Mucosa of descending colon (tissue), 3 donors: ENCODE results near the gene C1orf115. TPM values are rescaled to one million over a fixed set of nuclear protein-coding genes. Genes with fewer than 3 reads are reported as not detected.

Source experiments
- ATAC-seq: fragments of 200-7000 bp; cut with Tn5 transposase; one replicate; pipeline ENCODE4 v1.9.1; 2020; ENCODE audit warnings: mild to moderate bottlenecking, moderate library complexity
- DNase-seq, 3 donors: peaks; one replicate each; pipeline ENCODE4 v3.0.0-alpha.2; 2020
- H3K36me3 ChIP-seq: fragments of 200-600 bp; one replicate; pipeline ENCODE4 v1.8.0; 2021; ENCODE audit warnings: low read depth, mild to moderate bottlenecking
- H3K4me1 ChIP-seq: fragments of 200-600 bp; one replicate; pipeline ENCODE4 v1.8.0; 2021; ENCODE audit warnings: low read depth, mild to moderate bottlenecking
- H3K4me3 ChIP-seq: fragments of 200-600 bp; one replicate; pipeline ENCODE4 v1.8.0; 2021; ENCODE audit warnings: mild to moderate bottlenecking
- H3K9me3 ChIP-seq: fragments of 200-600 bp; one replicate; pipeline ENCODE4 v1.8.0; 2021; ENCODE audit warnings: mild to moderate bottlenecking
- intact Hi-C, 2 donors: fragments of 100-400 bp; cut with DNase I in 1 of 2; cut with micrococcal nuclease in 1 of 2; formaldehyde crosslinking; loops; one replicate each; pipeline versions ENCODE4 v1.11.0 to v1.11.1; 2022; cut with DNase I, micrococcal nuclease
- total RNA-seq, 3 donors: library from RNA; stranded (reverse); fragmentation: NEBNext Ultra II Directional in 2 of 3; extraction: Animal tissue kit (Norgen Biotek cat#: 25700) in 2 of 3; gene quantifications; one replicate each; pipeline versions ENCODE4 v1.2.1 to v1.2.4, GENCODE V29; 2021 to 2023
- TF ChIP-seq, protein P1 (sequence below): fragments of 200-600 bp; IDR thresholded peaks from one replicate; pipeline ENCODE4 v1.8.0; 2022; ENCODE audit warnings: antibody characterized with exemption, mild to moderate bottlenecking
- donor health status: DM: no; HTN: no; CAD: no; lungs with moderate emphysema.
- donor health status: DM: no; HTN: no; CAD: no.
- donor health status: DM: no; HTN: yes; CAD: no.

The C1orf115 gene
- total RNA-seq, 3 donors from 2014 or later: 53.2 to 108 (median 85.2) TPM

DNA sequence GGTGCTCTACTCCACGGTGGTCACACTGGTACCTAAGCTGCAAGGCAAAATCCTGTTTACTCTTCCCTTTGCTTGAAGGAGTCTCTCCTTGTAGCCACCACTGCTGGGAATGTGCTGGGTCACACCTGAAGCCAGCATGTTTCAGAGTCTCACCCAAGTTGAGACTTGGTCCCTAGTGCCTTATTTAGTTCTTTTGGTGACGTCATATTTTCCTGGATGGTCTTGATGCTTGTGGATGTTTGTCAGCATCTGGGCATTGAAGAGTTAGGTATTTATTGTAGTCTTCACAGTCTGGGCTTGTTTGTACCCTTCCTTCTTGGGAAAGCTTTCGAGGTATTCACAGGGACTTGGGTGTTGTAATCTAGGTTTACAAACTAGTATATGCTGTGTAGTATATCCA, 52.4 kb downstream of the C1orf115 start:
- no peaks in the 10 kb centered on the region for H3K9me3 ChIP-seq
- ATAC-seq: no peak
- intact Hi-C loops: no loop called here

DNA sequence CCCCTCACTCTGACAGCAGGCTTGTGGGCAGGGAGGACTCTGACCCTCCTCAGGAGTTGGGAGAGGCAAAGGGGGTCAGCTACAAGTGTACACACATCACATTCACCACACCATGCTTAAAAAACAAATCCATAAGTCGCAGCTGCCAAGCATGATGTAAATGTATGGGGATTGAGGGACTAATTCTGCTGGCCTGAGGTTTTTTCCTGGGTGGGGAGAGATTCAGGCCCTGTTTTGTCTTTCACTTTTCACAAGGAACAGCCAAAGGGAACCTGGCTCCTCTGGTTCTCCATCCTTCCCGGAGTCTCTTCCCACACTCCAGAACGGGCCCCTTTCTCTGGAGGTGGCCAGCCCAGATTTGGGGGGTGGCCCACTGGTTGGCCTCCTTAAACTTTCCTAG, 56.7 kb downstream of the C1orf115 start:
- ATAC-seq (no peak), DNase-seq (no peak)
- Histone ChIP-seq H3K36me3 (no peaks in the 10 kb centered on the region), H3K4me3 (no peak overlapping the region), H3K9me3 (no peaks in the 10 kb centered on the region), H3K4me1 (peaks cover 23% of the 10 kb centered on the region)
- TF ChIP-seq, protein P1, sequence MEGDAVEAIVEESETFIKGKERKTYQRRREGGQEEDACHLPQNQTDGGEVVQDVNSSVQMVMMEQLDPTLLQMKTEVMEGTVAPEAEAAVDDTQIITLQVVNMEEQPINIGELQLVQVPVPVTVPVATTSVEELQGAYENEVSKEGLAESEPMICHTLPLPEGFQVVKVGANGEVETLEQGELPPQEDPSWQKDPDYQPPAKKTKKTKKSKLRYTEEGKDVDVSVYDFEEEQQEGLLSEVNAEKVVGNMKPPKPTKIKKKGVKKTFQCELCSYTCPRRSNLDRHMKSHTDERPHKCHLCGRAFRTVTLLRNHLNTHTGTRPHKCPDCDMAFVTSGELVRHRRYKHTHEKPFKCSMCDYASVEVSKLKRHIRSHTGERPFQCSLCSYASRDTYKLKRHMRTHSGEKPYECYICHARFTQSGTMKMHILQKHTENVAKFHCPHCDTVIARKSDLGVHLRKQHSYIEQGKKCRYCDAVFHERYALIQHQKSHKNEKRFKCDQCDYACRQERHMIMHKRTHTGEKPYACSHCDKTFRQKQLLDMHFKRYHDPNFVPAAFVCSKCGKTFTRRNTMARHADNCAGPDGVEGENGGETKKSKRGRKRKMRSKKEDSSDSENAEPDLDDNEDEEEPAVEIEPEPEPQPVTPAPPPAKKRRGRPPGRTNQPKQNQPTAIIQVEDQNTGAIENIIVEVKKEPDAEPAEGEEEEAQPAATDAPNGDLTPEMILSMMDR: no peak
- intact Hi-C loops: no loop called here

More for the DNA sequence above, 52.4 kb downstream of the C1orf115 start:
- no peaks in the 10 kb centered on the region for H3K36me3 ChIP-seq
- H3K4me1 ChIP-seq: no peaks in the 10 kb centered on the region
- TF ChIP-seq, protein P1: no peak
- no peak overlapping the region for H3K4me3 ChIP-seq
- no peak for DNase-seq

DNA sequence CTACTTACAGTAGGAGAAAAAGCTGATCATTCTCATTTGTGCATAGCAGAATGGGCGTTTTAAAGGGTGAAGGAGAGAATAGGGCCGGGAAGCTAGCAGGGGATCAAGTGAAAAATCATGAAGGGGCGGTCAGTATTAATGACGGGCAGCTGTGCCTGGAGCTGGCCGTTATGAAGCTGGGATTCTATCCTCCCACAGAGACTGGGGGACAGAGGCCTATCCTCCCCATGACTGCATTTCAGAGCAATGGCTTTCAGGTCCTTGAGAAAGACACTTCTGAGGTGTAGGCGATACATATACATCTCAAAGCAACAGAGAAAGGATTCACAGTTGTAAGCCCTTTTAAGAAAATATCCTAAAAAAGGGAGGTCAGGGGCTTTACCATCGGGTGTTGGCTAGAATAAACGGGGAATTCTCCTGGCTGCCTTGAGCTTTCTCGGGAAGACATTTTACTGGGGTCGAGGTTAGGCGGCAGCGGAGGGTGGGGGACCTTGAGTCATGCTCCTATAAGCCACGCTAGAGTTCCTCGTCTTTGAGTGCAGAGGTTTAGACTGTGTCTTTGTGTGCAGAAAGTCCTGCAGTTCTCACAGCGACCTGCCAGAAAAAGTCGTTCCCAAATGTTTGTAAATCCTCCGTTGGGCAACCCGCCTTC, 57.4 kb downstream of the C1orf115 start:
- H3K4me3 ChIP-seq: peak overlapping the region; percentile 52
- intact Hi-C loops: no loop called here
- DNase-seq (no peak), ATAC-seq (peak; percentile 34)
- TF ChIP-seq, protein P1: no peak
- H3K4me1 ChIP-seq: peaks cover 24% of the 10 kb centered on the region
- H3K36me3 ChIP-seq: no peaks in the 10 kb centered on the region
- H3K9me3 ChIP-seq: no peaks in the 10 kb centered on the region

DNA sequence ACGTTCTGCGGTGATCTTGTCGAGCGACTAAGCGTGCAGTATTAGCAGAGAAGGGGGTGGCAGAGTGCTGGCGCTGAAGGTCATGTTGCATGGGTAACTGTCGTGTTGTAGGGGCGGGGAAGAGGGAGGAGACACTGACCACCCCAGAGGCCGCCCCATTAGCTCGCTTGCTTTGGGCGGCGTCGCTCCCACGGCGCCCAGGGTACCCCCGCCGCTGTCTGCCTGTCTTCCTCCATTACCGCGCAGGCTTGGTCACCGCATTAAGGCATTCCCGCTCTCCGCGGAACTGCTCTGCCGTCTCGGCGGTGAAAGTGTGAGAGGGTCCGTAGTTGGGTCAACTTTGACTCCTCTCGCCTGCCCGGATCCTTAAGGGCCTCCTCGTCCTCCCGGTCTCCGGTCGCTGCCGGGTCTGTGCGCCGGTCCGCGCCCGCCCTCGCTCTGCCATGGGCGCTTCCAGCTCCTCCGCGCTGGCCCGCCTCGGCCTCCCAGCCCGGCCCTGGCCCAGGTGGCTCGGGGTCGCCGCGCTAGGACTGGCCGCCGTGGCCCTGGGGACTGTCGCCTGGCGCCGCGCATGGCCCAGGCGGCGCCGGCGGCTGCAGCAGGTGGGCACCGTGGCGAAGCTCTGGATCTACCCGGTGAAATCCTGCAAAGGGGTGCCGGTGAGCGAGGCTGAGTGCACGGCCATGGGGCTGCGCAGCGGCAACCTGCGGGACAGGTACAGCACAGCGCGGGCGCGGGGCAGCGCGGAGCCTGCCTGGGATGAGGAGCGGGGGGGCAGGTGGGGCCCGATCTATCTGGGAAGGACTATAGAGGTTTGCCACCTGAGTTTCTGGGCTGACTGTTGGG, 58.1 kb downstream of the C1orf115 start, which contains the start of gene MTARC2:
MTARC2 (plus strand) TSS at position 234 of the 846 bp plus-strand sequence; CDS start at position 444, 210 bp downstream.
- peak within 1 kb of the TSS; percentile 52 for H3K4me3 ChIP-seq
- ATAC-seq: peak; percentile 89
- TF ChIP-seq, protein P1: no peak
- no peaks in the 10 kb centered on the region for H3K9me3 ChIP-seq
- peaks cover 24% of the 10 kb centered on the region for H3K4me1 ChIP-seq
- DNase-seq: peak; percentile 83 to 84 (median 83)
- intact Hi-C loops: no loop called here
- H3K36me3 ChIP-seq: no peaks in the 10 kb centered on the region

Other genes with a start within 250 kb of the C1orf115 start
- 10 to 100 TPM in 1 of 3 donors, 1 to 10 TPM in 2; 1.4 to 11.2 (median 1.8) TPM for gene MARK1, start 162.2 kb upstream of the C1orf115 start, total RNA-seq
- 10 to 100 TPM; 26.7 to 41.8 (median 35.6) TPM for gene MTARC2, start 58.0 kb downstream of the C1orf115 start, total RNA-seq
- 10 to 100 TPM; 22.7 to 47.2 (median 34.7) TPM for gene MTARC1, start 96.5 kb downstream of the C1orf115 start, total RNA-seq
- 10 to 100 TPM in 1 of 3 donors, 1 to 10 TPM in 2; 2.6 to 43.4 (median 6.2) TPM for gene HLX, start 189.1 kb downstream of the C1orf115 start, total RNA-seq